Measurements from ENCODE around the gene CASP14. TPM values are rescaled to one million over a fixed set of nuclear protein-coding genes. Genes with fewer than 3 reads are reported as not detected.

CASP14 gene
- total RNA-seq, 1 donor from 2014 or later = not detected

- Mint-ChIP-seq H3K27ac (no peak overlapping the region), H3K4me1 (ENCODE audit: unreplicated experiment) (no peaks in the 10 kb centered on the region), H3K27me3 (peaks cover 10% of the 10 kb centered on the region), H3K36me3 (no peaks in the 10 kb centered on the region), H3K4me3 (no peak overlapping the region), H3K9me3 (no peaks in the 10 kb centered on the region)
- TF ChIP-seq CTCF (conservative IDR thresholded peaks at IDR 0.05) = no peak
- no peak for DNase-seq (ENCODE audit: extremely low spot score, unreplicated experiment)
Measured at GRCh38 chr19:15035795-15036311, 13.4 kb upstream of the CASP14 start.

GRCh38 chr19:15037586-15037985 lies 11.7 kb upstream of the CASP14 start:
- Mint-ChIP-seq H3K4me1 (ENCODE audit: unreplicated experiment) (no peaks in the 10 kb centered on the region), H3K27me3 (peaks cover 10% of the 10 kb centered on the region), H3K4me3 (no peak overlapping the region), H3K36me3 (no peaks in the 10 kb centered on the region), H3K27ac (no peak overlapping the region), H3K9me3 (no peaks in the 10 kb centered on the region)
- no peak for TF ChIP-seq CTCF (conservative IDR thresholded peaks at IDR 0.05)
- DNase-seq (ENCODE audit: extremely low spot score, unreplicated experiment) = no peak

GRCh38 chr19:15038294-15038693 lies 11.0 kb upstream of the CASP14 start:
- Mint-ChIP-seq H3K4me1 (ENCODE audit: unreplicated experiment) (no peaks in the 10 kb centered on the region), H3K27me3 (peaks cover 10% of the 10 kb centered on the region), H3K9me3 (no peaks in the 10 kb centered on the region), H3K4me3 (no peak overlapping the region), H3K27ac (no peak overlapping the region), H3K36me3 (no peaks in the 10 kb centered on the region)
- no peak for TF ChIP-seq CTCF (conservative IDR thresholded peaks at IDR 0.05)
- no peak for DNase-seq (ENCODE audit: extremely low spot score, unreplicated experiment)

GRCh38 chr19:15042003-15042402 lies 7.3 kb upstream of the CASP14 start:
- no peak overlapping the region for H3K4me3 Mint-ChIP-seq
- H3K27ac Mint-ChIP-seq = no peak overlapping the region

GRCh38 chr19:15042826-15043225 lies 6.5 kb upstream of the CASP14 start:
- TF ChIP-seq CTCF (conservative IDR thresholded peaks at IDR 0.05) = no peak
- DNase-seq (ENCODE audit: extremely low spot score, unreplicated experiment) = no peak
- Mint-ChIP-seq H3K27me3 (no peaks in the 10 kb centered on the region), H3K4me3 (no peak overlapping the region), H3K9me3 (no peaks in the 10 kb centered on the region), H3K27ac (no peak overlapping the region), H3K4me1 (ENCODE audit: unreplicated experiment) (no peaks in the 10 kb centered on the region), H3K36me3 (no peaks in the 10 kb centered on the region)

More at GRCh38 chr19:15042003-15042402, 7.3 kb upstream of the CASP14 start:
- H3K4me1 Mint-ChIP-seq (ENCODE audit: unreplicated experiment) = no peaks in the 10 kb centered on the region
- no peaks in the 10 kb centered on the region for H3K36me3 Mint-ChIP-seq
- no peak for TF ChIP-seq CTCF (conservative IDR thresholded peaks at IDR 0.05)
- H3K9me3 Mint-ChIP-seq = no peaks in the 10 kb centered on the region
- peaks cover 4% of the 10 kb centered on the region for H3K27me3 Mint-ChIP-seq
- no peak for DNase-seq (ENCODE audit: extremely low spot score, unreplicated experiment)

- Mint-ChIP-seq H3K36me3 (no peaks in the 10 kb centered on the region), H3K4me1 (ENCODE audit: unreplicated experiment) (no peaks in the 10 kb centered on the region), H3K27ac (no peak overlapping the region), H3K9me3 (no peaks in the 10 kb centered on the region), H3K4me3 (no peak overlapping the region), H3K27me3 (no peaks in the 10 kb centered on the region)
- no peak for DNase-seq (ENCODE audit: extremely low spot score, unreplicated experiment)
- TF ChIP-seq CTCF (conservative IDR thresholded peaks at IDR 0.05) = no peak
Measured at GRCh38 chr19:15045506-15045905, 3.8 kb upstream of the CASP14 start.
